NCI-H82 treated with DMSO at 0.1 percent for 48 hours (cell line): ENCODE results near the gene VAMP8.
"Not testable (repeated sequence)": the region's sequence is repeated elsewhere in the genome, so short reads cannot be mapped to it uniquely, and the experiment has no call there.

Experiments used
- DNase-seq: peaks from one replicate; lab custom pipeline; 2025; ENCODE audit not compliant: unreplicated experiment; lab: John Stamatoyannopoulos, UW

The VAMP8 gene

DNA sequence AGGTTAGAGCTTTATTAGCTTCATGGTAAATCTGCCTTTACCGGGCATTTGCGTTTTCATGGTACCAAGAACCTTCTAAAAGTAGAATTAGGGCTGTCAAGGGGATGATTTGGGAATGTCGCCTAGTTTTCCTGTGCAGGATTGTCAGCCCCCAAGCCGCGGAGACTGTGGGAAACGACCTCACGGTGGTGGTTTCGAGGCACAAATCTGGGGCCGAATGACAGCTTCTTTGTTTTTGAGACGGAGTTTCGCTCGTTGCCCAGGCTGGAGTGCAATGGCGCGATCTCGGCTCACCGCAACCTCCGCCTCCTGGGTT is 38.0 kb downstream of the VAMP8 start:
- no peak for DNase-seq

DNA sequence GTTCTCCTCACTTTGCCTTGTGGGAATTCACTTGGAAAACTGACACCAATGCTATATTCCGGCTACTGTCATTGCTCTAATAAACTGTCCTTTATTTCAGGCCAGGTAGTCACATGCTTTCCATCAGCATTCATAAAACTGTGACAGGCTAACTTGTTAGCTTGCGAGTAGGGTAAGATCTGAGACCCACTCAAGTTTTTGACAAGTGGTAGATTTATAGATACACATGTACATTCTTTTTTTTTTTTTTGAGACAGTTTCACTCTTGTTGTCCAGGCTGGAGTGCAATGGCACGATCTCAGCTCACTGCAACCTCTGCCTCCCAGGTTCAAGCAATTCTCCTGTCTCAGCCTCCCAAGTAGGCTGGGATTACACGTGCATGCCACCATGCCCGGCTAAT is 40.3 kb downstream of the VAMP8 start:
- DNase-seq, result not testable (repeated sequence)

DNA sequence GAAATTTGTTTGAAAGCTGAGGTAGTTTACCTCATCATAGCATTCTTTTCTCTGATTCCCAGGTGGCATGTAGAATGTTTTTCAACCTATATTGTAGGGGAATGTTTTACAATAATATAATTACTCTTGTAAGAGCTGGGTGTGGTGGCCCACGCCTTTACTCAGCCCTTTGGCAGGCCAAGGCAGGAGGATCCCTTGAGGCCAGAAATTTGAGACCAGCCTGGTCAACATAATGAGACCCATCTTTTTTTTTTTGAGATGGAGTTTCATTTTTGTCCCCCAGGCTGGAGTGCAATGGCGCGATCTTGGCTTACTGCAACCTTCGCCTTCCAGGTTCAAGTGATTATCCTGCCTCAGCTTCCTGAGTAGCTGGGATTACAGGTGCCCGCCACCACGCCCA is 42.2 kb downstream of the VAMP8 start:
- DNase-seq, result no peak

DNA sequence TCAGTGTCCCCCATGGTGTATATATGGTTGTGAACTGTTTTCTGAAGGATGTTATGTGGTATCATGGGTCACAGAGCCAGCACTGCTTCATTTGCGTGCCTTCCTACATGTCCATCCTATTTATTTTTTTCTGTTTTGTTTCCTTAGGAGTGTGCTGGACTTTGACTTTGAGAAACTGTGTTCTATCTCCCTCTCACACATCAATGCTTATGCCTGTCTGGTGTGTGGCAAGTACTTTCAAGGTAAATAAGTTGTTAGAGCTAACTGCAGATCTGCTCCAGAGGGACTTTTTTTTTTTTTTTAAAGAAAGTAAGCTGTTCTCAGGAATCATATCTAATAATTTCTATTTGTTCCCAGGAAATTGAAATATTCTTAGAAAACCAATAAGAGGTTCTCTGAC is 44.0 kb downstream of the VAMP8 start:
- no peak for DNase-seq

DNA sequence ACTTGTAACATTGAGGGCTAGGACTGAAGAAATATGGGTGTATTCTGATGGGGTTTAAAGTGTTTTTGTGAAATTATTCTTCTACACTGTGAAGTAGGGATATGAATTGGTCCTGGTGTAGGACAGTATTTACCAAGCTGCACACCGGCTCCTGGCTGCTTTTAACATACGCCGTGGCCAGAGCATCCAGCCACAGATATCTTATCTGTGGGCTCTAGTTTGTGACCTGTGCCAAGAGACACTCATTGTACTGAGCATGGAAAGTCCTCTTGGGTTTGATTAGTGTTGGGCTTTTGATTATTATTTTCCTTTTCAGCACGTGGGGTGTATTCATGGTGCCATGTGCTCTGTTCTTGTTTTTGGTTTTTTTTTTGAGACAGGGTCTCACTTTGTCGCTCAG is 46.6 kb downstream of the VAMP8 start:
- no peak for DNase-seq

DNA sequence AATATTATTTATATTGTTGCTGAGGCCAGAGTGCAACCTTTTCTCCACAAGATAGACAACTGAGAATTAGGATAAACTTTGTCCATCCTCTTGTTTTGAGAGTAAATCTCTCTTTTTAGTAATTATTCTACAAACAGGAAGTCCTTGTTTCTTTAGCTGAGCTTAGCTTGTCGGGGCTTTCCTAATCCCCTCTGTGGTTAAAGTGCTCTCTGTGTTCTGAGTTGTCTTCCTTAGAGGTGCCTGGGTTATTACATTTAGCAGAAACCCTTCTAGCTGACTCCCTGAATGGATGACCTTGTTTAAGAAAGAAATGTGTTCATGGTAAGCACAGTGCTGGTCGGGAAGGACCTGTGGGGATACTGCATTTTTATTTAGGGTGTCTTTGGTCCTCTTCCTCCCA is 51.3 kb downstream of the VAMP8 start:
- DNase-seq, result no peak

DNA sequence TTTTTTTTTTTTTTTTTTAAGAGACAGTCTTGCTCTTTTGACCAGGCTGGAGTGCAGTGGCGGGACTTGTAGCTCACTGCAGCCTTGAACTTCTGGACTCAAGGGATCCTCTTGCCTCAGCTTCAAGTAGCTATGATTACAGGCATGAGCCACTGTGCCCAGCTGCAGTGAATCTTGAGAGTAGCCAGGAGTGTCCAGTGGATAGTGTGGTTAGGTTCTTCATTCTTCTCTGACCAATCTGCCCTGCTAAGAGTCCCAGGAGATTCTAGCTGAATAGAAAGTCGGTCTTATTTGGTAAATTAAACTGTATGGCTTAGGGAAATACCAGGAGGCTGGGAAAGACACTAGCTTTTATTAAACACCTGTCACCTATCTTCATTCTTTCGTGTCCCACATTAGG is 53.9 kb downstream of the VAMP8 start:
- no peak for DNase-seq
